ENCODE data around the gene PDE3B. TPM values are rescaled to one million over a fixed set of nuclear protein-coding genes. Genes with fewer than 3 reads are reported as not detected.
"Not testable (repeated sequence)": the region's sequence is repeated elsewhere in the genome, so short reads cannot be mapped to it uniquely, and the experiment has no call there.

PDE3B gene
- 4.8 and 6.2 TPM in 2 replicates for total RNA-seq (2014; rRNA removed; shearing (Covaris generic))

- peak; percentile 69 for DNase-seq (ENCODE audit: low spot score)
Observed at GRCh38 chr11:14643697-14644225, at the start of gene PDE3B. Gene PDE3B, plus strand, starts transcription at chr11:14643804. Its CDS starts 272 bp downstream, at chr11:14644076.

- not testable (repeated sequence) for DNase-seq (ENCODE audit: low spot score)
Observed at GRCh38 chr11:14595261-14595660, 48.3 kb upstream of the PDE3B start.

DNA sequence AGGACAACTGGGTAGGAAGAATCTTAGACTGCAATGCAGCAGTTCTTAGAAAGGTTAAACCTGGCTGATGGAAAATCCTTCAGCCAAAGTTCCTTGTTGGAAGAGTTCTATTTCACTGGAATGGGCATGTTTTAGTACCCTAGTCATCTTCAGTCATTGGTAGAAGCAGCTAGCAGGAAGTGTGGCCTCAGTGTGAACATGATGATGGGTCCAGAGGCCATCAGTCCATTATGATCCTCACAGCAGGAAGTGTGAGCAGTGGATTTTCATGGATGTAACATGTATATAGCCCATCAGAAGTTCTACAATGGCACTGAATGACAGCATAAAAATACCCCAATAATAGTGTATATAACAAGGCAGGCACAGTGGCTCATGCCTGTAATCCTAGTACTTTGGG is 35.9 kb upstream of the PDE3B start:
- no peak for DNase-seq (ENCODE audit: low spot score)

GRCh38 chr11:14609902-14610301 is 33.7 kb upstream of the PDE3B start:
- no peak for DNase-seq (ENCODE audit: low spot score)

- DNase-seq (ENCODE audit: low spot score): no peak
Observed at GRCh38 chr11:14611939-14612338, 31.7 kb upstream of the PDE3B start.

GRCh38 chr11:14612694-14613093 is 30.9 kb upstream of the PDE3B start:
- DNase-seq (ENCODE audit: low spot score): no peak

DNA sequence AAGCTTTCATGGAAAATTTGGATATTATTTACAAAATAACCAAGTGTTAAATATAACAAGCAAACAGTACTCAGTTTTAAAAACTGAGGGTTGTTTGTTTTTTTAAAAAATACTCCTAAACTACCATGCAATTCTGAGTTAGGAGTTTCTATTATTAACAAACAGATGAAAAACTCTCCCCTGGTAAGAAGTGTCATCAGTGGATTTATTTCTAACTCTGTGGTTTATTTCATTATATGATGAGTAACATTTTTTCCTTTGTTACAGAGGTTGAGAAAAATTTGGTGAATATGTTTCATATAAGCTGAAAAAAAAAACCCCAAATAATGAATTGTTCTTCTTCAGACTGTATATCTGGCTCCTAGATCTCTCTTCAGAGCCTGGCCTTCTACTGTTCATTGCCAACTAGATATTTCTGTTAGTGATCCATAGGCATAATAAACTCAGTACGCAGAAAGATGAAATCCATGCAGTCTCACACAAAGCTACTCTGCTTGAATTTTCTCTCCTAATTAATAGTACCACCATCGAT is 29.4 kb upstream of the PDE3B start:
- no peak for DNase-seq (ENCODE audit: low spot score)

GRCh38 chr11:14617241-14618027 is 26.2 kb upstream of the PDE3B start:
- DNase-seq (ENCODE audit: low spot score): peak; percentile 43

DNA sequence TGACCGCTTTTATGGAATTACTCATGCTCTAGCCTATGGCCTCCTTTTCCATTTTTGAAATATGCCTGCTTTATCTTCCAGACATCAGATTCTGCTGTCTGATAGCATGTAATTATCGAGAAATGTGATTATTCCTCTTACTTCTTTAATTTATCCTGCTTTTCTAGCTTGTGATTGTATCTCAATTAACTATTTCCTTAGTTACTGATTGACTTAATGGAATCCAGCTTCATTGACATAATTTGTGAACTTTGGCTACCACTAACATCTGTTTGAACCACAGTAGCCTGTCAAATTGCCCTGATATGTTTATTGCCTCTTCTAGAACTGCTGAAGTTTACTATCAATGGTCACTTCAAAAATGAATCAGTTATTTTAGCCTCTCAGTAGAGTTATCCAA is 25.5 kb upstream of the PDE3B start:
- DNase-seq (ENCODE audit: low spot score): no peak

GRCh38 chr11:14619603-14620531 is 23.7 kb upstream of the PDE3B start:
- peak; percentile 79 for DNase-seq (ENCODE audit: low spot score)

DNA sequence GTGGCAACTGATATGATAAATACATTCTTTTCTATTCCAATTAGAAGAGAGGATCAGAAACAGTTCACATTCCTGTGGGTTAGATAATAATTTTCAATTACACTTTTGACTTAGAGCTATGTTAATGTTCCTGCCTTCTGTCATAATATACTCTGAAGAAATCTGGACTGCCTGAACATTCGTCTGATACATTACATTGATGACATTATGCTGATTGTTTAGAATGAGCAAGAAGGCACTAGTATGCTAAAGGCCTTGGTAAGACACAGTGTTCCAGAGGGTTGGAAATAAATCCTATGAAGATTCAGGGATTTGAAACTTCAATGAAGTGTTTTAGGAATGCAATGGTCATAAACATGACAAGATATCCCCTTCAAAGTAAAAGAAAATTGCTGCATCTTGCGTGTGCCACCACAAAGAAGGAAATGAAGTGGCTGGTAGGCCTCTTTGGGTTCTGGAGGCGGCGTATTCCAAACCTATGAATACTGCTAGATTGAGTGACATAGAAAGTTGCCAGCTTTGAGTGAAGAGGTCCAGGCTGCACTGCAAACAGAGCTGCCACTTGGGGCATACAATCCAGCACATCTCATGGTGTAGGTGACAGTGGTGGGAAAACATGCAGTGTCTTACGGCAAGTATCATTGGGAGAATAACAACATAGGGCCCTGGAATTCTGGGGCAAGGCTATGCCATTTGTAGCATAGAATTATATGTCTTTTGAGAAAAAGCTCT is 21.2 kb upstream of the PDE3B start:
- no peak for DNase-seq (ENCODE audit: low spot score)

DNA sequence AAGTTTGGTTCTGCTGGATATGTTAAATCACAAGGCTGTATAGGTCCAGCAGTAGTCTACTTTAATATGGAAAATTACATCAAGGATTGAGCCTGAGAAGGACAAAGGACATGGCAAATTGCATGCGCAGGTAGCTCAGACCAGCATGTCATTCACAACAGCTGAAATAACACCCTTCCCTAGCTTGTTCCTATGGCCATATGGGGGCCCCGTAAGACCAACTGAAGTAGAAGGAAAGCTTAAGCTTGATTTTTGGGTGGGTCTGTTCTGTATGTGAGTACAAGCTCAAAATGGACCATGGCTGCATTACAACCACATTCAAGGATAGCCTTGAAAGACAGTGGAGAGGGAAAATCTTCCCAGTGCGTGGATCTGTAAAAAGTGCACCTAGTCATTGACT is 20.6 kb upstream of the PDE3B start:
- DNase-seq (ENCODE audit: low spot score): no peak

GRCh38 chr11:14625586-14626205 is 17.9 kb upstream of the PDE3B start:
- DNase-seq (ENCODE audit: low spot score): no peak

DNA sequence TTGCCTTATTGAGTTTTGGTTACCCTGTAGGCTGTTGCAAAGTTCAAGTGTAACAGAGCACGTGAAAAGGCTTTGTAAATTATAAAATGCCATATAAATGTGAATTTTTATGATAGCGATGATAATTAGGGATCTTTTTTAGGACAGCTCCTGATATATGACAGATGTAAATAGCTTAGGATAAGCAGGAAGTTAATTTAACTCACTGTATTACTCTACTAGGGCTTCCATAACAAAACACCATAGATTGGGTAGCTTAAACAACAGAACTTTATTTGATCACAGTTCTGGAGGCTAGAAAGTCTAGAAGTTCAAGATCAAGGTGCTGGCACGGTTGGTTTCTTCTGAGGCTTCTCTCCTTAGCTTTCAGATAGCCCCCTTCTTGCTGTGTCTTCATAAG is 17.0 kb upstream of the PDE3B start:
- no peak for DNase-seq (ENCODE audit: low spot score)

DNA sequence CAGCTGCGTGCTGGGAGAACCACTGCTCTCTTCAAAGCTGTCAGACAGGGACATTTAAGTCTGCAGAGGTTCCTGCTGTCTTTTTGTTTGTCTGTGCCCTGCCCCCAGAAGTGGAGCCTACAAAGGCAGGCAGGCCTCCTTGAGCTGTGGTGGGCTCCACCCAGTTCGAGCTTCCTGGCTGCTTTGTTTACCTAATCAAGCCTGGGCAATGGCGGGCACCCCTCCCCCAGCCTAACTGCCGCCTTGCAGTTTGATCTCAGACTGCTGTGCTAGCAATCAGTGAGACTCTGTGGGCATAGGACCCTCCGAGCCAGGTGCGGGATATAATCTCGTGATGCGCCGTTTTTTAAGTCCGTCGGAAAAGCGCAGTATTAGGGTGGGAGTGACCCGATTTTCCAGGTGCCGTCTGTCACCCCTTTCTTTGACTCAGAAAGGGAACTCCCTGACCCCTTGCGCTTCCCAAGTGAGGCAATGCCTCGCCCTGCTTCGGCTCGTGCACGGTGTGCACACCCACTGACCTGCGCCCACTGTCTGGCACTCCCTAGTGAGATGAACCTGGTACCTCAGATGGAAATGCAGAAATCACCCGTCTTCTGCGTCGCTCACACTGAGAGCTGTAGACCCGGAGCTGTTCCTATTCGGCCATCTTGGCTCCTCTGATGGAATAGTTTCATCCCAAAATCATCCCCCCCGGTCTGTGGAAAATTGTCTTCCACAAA is 9.9 kb upstream of the PDE3B start:
- not testable (repeated sequence) for DNase-seq (ENCODE audit: low spot score)

DNA sequence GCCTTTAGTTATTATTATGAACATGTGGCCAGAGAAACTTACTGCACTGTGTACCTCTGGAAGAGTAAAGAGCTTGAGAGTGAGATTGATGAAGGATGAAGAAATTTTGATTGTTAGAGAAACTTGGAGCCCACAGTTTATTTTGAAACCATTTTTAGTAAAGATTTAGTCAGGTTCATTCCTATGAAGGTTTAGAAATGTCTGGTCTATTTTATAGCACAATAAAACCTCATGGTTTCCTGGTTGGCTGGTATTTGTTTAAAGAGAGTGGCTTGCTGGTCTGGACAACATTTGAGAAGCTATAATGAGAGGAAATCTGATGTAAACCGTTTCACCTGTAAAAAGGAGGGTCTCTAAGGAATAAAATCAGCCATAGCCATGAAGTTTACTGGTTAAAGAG is 8.8 kb upstream of the PDE3B start:
- DNase-seq (ENCODE audit: low spot score): no peak

- DNase-seq (ENCODE audit: low spot score): no peak
Observed at GRCh38 chr11:14635546-14635945, 8.1 kb upstream of the PDE3B start.

DNA sequence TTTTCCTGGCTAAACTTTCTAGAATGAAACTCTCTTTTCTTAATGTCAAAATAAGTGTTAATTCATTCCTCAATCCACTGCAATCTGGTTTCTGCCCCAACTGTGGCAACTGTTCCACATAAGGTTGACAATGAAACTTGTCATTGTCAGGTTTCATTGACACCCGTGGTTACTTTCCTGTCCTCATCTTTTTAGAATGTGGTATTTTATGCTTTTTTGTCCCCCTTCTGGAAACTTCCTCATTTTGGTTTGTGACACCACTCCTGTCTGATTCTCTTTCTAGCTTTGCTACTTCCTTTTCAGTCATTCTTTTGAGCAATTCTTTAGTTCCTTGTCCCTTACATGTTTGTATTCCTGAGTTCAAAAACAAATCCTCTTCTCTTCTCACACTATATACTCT is 7.5 kb upstream of the PDE3B start:
- no peak for DNase-seq (ENCODE audit: low spot score)

DNA sequence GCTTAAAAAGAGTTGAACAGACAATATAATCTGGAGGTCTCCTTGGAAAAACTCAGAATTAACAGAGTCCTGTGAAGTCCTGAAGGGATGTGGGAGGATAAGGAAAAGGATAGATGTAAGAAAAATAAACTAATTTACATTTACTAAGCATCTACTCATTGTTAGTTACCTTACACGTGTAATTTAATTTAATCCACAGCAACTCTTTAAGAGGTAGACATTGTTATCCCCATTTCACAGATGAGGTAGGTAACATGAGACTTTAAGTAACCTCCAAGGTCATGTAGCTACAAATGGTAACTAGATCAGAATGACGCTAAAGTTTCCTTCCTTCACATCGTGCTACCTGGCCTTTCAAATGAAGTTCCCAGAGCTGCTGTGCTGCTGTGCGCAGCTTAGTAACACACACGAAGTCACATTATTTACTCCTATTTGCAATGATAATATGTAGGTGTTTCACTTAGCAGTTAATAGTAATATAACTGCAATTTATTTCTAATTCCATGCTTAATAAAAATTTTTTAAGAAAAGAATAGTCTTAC is 5.7 kb upstream of the PDE3B start:
- no peak for DNase-seq (ENCODE audit: low spot score)

DNA sequence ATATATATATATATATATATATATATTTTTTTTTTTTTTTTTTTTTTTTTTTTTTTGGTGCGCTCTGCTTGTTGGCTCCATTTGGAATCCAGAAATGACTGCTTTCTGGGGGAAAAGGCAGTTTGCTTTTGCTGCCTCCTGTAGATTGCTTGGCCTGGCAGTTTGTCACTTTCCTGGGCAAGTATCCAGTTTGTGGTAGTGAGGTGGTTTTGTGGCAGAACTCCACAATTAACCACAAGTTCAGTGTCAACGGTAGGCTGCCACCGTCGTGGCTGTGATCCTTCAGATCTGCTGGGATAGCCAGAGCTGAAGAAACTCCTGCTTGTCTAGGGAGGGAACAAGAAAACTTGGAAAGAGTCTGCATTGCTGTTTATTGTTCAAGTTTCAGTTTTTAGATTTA is 5.0 kb upstream of the PDE3B start:
- DNase-seq (ENCODE audit: low spot score): peak; percentile 86
